Keratinocyte (primary cell): Measurements from ENCODE around the gene HAND1. TPM values are rescaled to one million over a fixed set of nuclear protein-coding genes. Genes with fewer than 3 reads are reported as not detected.
A peak's percentile ranks its signal among the peaks of the same experiment; 100 is the strongest.

Experiments used
- DNase-seq: peaks from one replicate; pipeline ENCODE4 v3.0.0-alpha.2; 2011; ENCODE audit warnings: low read depth, missing footprints, low spot score
- FAIRE-seq: peaks from 2 replicates; lab custom pipeline; 2011; peaks lifted over from hg19 to GRCh38; lab: Jason Lieb, UNC
- H2AFZ ChIP-seq: 2 replicates; pipeline ENCODE4 v1.6.0; 2012; ENCODE audit warnings: low read length, control low read depth, inconsistent platforms; ENCODE audit not compliant: control insufficient read depth
- H3K27ac ChIP-seq: 2 replicates; pipeline ENCODE4 v1.5.1; 2011; ENCODE audit warnings: low read length; ENCODE audit not compliant: control insufficient read depth, insufficient read depth
- H3K27me3 ChIP-seq: 3 replicates; pipeline ENCODE4 v1.6.0; 2011; ENCODE audit warnings: low read length; ENCODE audit not compliant: control insufficient read depth, insufficient read depth; ENCODE audit errors: extremely low read depth
- H3K36me3 ChIP-seq, 2 experiments: 2 replicates in 1 of 2; 3 replicates in 1 of 2; pipeline ENCODE4 v1.5.1; 2011; ENCODE audit warnings: low read length in 2 of 2, mild to moderate bottlenecking in 1 of 2; ENCODE audit not compliant: control insufficient read depth in 2 of 2, insufficient read depth in 2 of 2; ENCODE audit errors: extremely low read depth in 1 of 2
- H3K4me1 ChIP-seq: 3 replicates; pipeline ENCODE4 v1.5.1; 2011; ENCODE audit warnings: low read length; ENCODE audit not compliant: control insufficient read depth, insufficient read depth; ENCODE audit errors: extremely low read depth
- H3K4me2 ChIP-seq: 3 replicates; pipeline ENCODE4 v1.6.0; 2011; ENCODE audit warnings: low read depth, low read length; ENCODE audit not compliant: control insufficient read depth, insufficient read depth; ENCODE audit errors: extremely low read depth
- H3K4me3 ChIP-seq, 3 experiments: fragments of 200-600 bp in 1 of 3; sonication (generic) in 1 of 3; 2 replicates in 2 of 3; 3 replicates in 1 of 3; pipeline ENCODE4 v1.5.1; 2011 to 2016; ENCODE audit warnings: low read length in 3 of 3, mild to moderate bottlenecking in 3 of 3, control low read depth in 2 of 3, inconsistent platforms in 1 of 3, low read depth in 1 of 3, mixed read lengths in 1 of 3, mixed run types in 1 of 3, moderate library complexity in 1 of 3; ENCODE audit not compliant: control insufficient read depth in 2 of 3, insufficient read depth in 2 of 3; ENCODE audit errors: extremely low read depth in 1 of 3
- H3K79me2 ChIP-seq: 2 replicates; pipeline ENCODE4 v1.6.0; 2012; ENCODE audit warnings: low read length; ENCODE audit not compliant: control insufficient read depth, insufficient read depth
- H3K9ac ChIP-seq: 3 replicates; pipeline ENCODE4 v1.6.0; 2011; ENCODE audit warnings: low read length; ENCODE audit not compliant: control insufficient read depth, insufficient read depth; ENCODE audit errors: extremely low read depth
- H3K9me1 ChIP-seq: 3 replicates; pipeline ENCODE4 v1.6.0; 2011; ENCODE audit warnings: low read length; ENCODE audit not compliant: control insufficient read depth, insufficient read depth; ENCODE audit errors: extremely low read depth
- H3K9me3 ChIP-seq: 2 replicates; pipeline ENCODE4 v1.5.1; 2012; ENCODE audit warnings: low read depth, low read length; ENCODE audit not compliant: control insufficient read depth
- H4K20me1 ChIP-seq: 3 replicates; pipeline ENCODE4 v1.6.0; 2011; ENCODE audit warnings: low read length; ENCODE audit not compliant: control insufficient read depth, insufficient read depth; ENCODE audit errors: extremely low read depth
- CTCF ChIP-seq, 3 experiments: IDR thresholded peaks in 1 of 3; conservative IDR thresholded peaks in 1 of 3; optimal IDR thresholded peaks in 1 of 3; 2 replicates in 2 of 3; 3 replicates in 1 of 3; pipeline versions ENCODE3 to v1.5.1; 2011; ENCODE audit warnings: low read length in 3 of 3, mild to moderate bottlenecking in 3 of 3, moderate library complexity in 2 of 3, control low read depth in 1 of 3, inconsistent platforms in 1 of 3; ENCODE audit not compliant: insufficient read depth in 2 of 3; ENCODE audit errors: extremely low read depth in 1 of 3
- EZH2 ChIP-seq: IDR thresholded peaks from one replicate; pipeline ENCODE4 v1.6.1; 2012; ENCODE audit warnings: inconsistent platforms, mild to moderate bottlenecking, low read length, moderate library complexity
- dilution Hi-C: fragments of 300-500 bp; cut with MboI; formaldehyde crosslinking; loops from one replicate; pipeline ENCODE4 v1.7.0; 2020; ENCODE audit warnings: low sequenced_read_pairs; ENCODE audit not compliant: extremely low pct_ligation_motif_present
- polyA plus RNA-seq, 5 experiments: library from polyadenylated mRNA; depleted of rRNA in 3 of 5; stranded (reverse) in 3 of 5; stranded (forward) in 1 of 5; unstranded in 1 of 5; fragments of >200 nt; gene quantifications; 1 replicate in 1 of 5; 2 replicates in 3 of 5; 3 replicates in 1 of 5; pipeline versions ENCODE4 v1.2.1 to v1.2.3, GENCODE V29; 2011 to 2012; ENCODE audit warnings: missing spikeins in 2 of 5, low read depth in 1 of 5, low replicate concordance in 1 of 5

The HAND1 gene
- polyA plus RNA-seq, 1 donor (not counting 4 experiments of a cell fraction or from before 2014, with no cell fraction given): not detected

GRCh38 chr5:154479160-154479943 is 1.3 kb upstream of the HAND1 start:
- dilution Hi-C loops: loop anchor here (10.0 kb wide), 1 partner anchor 125 kb away; no protein-coding TSS in a partner anchor
- Histone ChIP-seq H3K36me3 (no peaks in the 10 kb centered on the region), H3K27me3 (peaks cover 99% of the 10 kb centered on the region), H3K9ac (no peak overlapping the region), H3K4me2 (no peak overlapping the region), H3K9me3 (no peaks in the 10 kb centered on the region), H2AFZ (no peak overlapping the region), H3K79me2 (no peaks in the 10 kb centered on the region), H3K4me3 (no peak overlapping the region), H3K9me1 (no peaks in the 10 kb centered on the region), H3K27ac (no peak overlapping the region), H3K4me1 (peaks cover 2% of the 10 kb centered on the region), H4K20me1 (no peaks in the 10 kb centered on the region)
- TF ChIP-seq CTCF (optimal IDR thresholded peaks at IDR 0.05 in 1 of 3, IDR thresholded peaks at IDR 0.05 in 1 of 3, conservative IDR thresholded peaks at IDR 0.05 in 1 of 3; ENCODE audit: extremely low read depth in 1 of 3, insufficient read depth in 2 of 3, low read length in 3 of 3) (no peak), EZH2 (peak; percentile 96)
- DNase-seq (no peak), FAIRE-seq (no peak)

GRCh38 chr5:154478752-154479159 is 729 bp upstream of the HAND1 start:
- Histone ChIP-seq H3K4me1 (peaks cover 2% of the 10 kb centered on the region), H3K9ac (no peak overlapping the region), H3K27ac (no peak overlapping the region), H2AFZ (no peak overlapping the region), H4K20me1 (no peaks in the 10 kb centered on the region), H3K79me2 (no peaks in the 10 kb centered on the region), H3K27me3 (peaks cover 99% of the 10 kb centered on the region), H3K9me3 (no peaks in the 10 kb centered on the region), H3K9me1 (no peaks in the 10 kb centered on the region), H3K36me3 (no peaks in the 10 kb centered on the region), H3K4me2 (peak overlapping the region; percentile 50), H3K4me3 (no peak overlapping the region)
- FAIRE-seq (no peak), DNase-seq (no peak)
- peak; percentile 90 for TF ChIP-seq EZH2
- TF ChIP-seq CTCF (optimal IDR thresholded peaks at IDR 0.05 in 1 of 3, IDR thresholded peaks at IDR 0.05 in 1 of 3, conservative IDR thresholded peaks at IDR 0.05 in 1 of 3; ENCODE audit: extremely low read depth in 1 of 3, insufficient read depth in 2 of 3, low read length in 3 of 3): no peak
- dilution Hi-C loops: loop anchor here (10.0 kb wide), 1 partner anchor 126 kb away; no protein-coding TSS in a partner anchor
